CD4-positive, alpha-beta T cell treated with Interleukin-4 for 4 hours (primary cell): Measurements from ENCODE around the gene GSK3B.

ENCODE experiments used
- DNase-seq: peaks from one replicate; pipeline ENCODE4 v3.0.0-alpha.2; 2020

Gene GSK3B

GRCh38 chr3:120093911-120094775, at the start of gene GSK3B:
GSK3B (minus strand) TSS chr3:120094447; CDS start chr3:120093434, 1,013 bp downstream.
- peak; percentile 63 for DNase-seq

DNA sequence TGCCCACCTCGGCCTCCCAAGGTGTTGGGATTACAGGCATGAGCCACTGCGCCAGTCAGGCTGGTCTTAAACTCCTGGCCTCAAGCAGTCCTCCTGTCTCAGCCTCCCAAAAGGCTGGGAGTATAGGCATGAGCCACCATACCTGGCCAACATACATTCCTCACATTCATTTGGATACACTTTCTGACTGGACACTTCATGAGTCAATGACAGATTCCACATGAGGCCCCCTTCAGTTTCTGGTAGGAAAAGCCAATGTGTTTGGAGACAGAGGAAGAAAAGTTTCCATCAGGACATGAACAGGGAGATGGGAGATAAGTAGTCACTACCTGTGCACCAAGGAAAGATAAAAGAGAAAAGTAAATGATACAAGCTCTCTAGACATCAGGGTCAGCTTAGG, 49.4 kb upstream of the GSK3B start:
- DNase-seq: no peak

DNA sequence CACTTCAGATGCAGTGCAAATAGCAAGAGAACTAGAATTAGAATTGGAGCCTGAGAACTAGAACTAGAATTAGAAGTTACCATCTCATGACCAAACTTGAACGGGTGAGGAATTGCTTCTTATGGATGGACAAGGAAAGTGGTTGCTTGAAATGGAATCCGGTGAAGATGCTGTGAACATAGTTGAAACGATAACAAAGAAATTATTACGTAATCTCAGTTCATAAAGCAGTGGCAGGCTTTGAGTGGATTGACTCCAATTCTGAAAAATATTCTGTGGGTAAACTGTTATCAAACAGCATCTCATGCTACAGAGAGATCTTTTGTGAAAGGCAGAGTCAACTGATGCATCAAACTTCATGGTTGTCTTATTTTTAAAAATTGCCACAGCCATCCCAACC, 48.0 kb upstream of the GSK3B start:
- DNase-seq: no peak

GRCh38 chr3:120140098-120140742, 46.0 kb upstream of the GSK3B start:
- DNase-seq: no peak

DNA sequence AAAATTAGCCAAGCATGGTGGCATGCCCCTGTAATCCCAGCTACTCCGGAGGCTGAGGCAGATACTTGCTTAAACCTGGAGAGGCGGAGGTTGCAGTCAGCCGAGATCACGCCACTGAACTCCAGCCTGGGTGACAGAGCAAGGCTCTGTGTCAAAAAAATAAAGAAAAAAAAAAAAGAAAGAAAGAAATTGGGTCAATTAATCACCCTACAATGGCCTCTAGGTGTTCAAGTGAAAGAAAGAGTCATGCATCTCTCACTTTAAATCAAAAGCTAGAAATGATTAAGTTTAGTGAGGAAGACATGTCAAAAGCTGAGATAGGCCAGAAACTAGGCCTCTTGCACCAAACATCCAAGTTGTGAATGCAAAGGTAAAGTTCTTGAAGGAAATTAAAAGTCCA, 44.9 kb upstream of the GSK3B start:
- DNase-seq: no peak

- no peak for DNase-seq
These were observed 43.3 kb upstream of the GSK3B start for GRCh38 chr3:120137548-120137947.

DNA sequence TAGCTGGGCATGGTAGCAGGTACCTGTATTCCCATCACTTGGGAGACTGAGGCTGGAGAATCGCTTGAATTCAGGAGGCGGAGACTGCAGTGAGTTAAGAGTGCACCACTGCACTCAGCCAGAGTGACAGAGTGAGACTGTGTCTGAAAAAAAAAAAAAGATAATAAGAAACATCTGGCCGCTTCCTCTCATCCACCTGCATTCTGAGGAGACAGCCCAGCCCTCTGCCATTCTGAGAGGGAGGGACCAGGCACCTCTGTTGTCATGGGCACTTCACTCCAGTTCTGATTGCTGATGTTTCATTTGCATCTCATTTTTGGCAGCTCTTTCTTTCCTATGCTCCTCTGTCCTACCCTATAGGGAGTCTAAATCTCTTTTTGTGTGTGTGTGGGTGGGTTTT, 36.4 kb upstream of the GSK3B start:
- no peak for DNase-seq

DNA sequence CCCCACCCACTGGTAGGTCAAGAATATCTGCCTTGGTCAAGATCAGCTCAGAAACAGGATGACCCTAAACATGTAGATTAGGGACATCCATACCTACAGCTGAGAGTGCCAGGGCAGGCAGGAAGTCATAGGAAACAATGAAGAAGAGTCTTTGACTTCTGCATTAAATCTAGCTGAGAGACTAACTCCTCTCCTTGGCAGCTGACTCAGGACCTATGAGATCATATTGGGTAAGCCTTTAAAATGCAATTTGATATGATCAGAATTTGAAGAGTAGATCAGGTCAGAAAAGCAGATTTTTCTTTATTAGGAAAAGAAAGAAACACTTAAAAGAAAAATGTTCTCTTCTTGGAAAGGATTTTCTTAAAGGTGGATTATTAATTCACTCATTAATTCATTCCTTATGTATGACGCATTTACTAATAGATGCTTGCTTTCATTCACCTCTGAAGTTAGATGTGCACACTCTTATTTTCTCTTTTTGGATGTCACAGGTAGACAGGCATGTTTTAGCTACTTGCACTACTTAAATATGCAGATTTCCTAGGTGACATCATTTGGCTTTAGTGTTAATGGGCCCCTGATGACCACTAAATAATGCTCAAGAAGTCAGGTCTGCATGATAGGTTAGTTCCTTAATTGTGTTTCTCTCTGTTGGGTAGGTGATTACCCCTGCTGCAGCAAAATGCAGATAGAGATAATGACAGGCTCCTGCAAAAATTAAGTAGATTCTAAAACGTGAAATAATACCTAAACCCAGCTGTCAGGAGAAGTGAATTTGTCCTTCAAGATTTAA, 35.7 kb upstream of the GSK3B start:
- no peak for DNase-seq

GRCh38 chr3:120129051-120129450, 34.8 kb upstream of the GSK3B start:
- DNase-seq: no peak

DNA sequence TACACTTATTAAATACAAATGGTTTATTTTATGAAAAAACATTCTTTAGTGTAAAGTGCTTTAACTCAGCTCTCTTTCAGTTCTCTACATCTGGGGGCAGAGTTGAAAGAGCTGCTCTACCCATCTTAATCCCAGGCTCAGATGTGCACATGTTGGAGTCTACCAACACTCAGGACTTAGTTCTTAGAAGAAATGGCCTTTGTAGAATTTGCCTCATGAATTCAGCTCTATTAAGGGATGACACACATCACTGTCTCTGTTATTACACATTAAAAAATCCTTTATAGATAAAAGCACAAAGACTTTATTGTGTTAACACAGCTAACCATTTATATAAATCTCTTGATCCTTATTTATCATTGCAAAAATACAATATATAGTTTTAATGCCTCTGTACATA, 31.7 kb upstream of the GSK3B start:
- DNase-seq: no peak

GRCh38 chr3:120119846-120120510, 25.7 kb upstream of the GSK3B start:
- no peak for DNase-seq

DNA sequence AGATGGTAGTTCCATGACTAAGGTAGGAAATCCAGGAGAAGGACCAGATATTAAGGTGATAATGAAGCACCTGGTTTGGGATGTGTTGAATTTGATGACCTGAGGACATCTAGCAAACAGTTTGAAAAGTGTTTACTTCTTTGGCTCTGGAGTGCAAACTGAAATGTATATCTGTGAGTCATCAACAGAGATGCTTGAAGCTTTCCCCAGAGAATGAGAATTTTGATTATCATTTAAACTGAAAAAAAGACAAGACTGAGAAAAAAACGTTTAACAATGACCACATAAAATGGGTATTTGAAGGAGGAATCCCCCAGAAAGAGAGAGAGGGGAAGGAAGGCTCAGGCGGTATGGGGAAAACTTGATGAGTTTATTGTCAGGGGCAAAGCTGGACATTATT, 20.7 kb upstream of the GSK3B start:
- DNase-seq: no peak

DNA sequence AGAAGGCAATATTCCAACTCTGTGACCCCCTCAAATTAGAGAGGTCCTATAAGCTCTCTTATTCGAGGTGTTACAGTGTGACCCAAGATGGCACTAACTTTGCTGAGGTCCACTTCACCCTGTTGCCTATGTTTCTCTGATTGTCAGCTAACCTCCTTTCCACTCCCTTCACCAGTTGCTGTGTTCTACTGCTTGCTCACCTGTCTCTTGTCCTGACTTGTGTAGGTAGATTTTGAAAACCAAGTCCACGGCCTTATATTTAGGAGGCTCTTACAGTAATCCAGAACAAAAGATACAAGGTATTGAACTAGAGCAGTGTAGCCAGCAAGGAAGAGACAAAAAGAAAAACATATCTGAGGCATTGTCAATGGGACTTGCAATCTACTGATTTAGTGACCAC, 20.1 kb upstream of the GSK3B start:
- DNase-seq: no peak

DNA sequence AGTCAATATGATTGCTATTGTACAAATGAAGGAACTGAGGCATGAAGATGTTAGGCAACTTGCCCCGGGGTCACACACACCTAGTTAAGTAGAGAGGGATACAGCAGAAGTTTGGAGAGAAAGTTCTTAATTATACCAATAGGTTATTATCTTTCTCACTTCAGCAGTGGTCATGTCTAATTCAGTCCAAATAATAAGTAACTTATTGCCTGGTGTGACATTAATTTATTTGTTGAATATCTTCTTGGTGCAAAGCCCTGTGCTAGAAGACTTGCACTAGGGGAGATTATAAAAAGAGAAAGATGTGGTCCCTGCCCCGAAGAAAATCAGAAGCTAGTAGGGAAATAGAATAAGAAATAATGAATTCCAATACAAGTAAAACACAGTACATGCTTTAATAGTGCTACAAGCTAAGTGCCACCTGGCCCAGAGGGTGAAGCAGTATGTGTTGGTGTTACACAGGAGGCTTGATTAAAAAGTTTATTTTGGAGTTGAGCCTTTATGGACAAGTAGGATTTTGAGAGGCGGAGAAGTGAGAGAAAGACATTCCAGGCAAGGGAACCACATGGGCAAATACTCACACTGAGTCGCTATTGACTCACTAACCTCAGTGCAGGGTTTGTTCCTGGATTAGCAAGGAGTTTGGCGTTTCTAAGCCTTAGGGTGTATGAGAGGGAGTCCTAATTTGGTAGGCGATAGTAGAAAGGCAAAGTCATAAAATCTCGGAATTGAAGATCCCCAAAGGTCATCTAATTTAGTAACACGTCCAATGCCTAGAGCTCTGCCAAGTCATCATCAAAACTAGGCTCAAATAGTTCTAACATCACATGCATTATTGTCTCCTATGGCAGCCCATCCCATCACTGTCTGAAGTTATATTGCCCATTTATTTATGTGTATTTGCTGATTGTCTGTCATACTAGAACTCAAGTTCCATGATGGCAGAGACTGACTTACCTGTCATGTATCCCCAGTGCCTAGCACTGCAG, 19.2 kb upstream of the GSK3B start:
- no peak for DNase-seq

- DNase-seq: no peak
These were observed 17.7 kb upstream of the GSK3B start for GRCh38 chr3:120111898-120112297.

- DNase-seq: no peak
These were observed 9.0 kb upstream of the GSK3B start for GRCh38 chr3:120103276-120103675.

DNA sequence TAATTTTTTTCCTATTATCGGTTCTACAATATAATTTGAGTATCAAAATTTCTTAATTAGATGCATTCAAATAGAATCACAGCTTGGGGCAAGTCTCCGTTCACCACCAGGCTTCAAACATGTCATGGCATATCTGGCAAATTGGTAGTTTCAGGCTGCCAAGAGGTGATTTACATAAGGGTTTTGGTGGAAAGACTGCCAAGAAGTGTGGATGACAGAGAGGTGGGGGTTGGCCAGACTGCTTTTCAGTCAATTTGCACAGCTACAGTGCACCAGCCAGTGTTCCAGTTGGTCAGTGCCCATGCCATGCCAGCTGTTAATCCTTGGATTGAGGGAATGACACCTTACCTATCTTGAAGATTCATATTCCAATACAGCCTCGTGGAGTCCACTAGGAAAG, 8.4 kb upstream of the GSK3B start:
- no peak for DNase-seq

- DNase-seq: no peak
These were observed 8.0 kb upstream of the GSK3B start for GRCh38 chr3:120102232-120102631.

GRCh38 chr3:120101624-120102023, 7.4 kb upstream of the GSK3B start:
- no peak for DNase-seq

- no peak for DNase-seq
These were observed 6.5 kb upstream of the GSK3B start for GRCh38 chr3:120100711-120101110.

- DNase-seq: no peak
These were observed 4.5 kb upstream of the GSK3B start for GRCh38 chr3:120098710-120099109.

GRCh38 chr3:120095979-120096426, 1.8 kb upstream of the GSK3B start:
- DNase-seq: no peak
